GM18868 (cell line): Measurements from ENCODE around the gene FOXD2.

ENCODE experiments used
- ATAC-seq: cut with Tn5 transposase; IDR thresholded peaks from one replicate; pipeline ENCODE4 v1.9.1; 2021; ENCODE audit warnings: mild to moderate bottlenecking, moderate library complexity; ENCODE audit not compliant: unreplicated experiment

Gene FOXD2

GRCh38 chr1:47416319-47417169, 21.3 kb upstream of the FOXD2 start:
- no peak for ATAC-seq

- ATAC-seq = no peak
Measured at GRCh38 chr1:47417170-47418044, 20.4 kb upstream of the FOXD2 start.

GRCh38 chr1:47418122-47418521, 19.7 kb upstream of the FOXD2 start:
- no peak for ATAC-seq

GRCh38 chr1:47418681-47419325, 19.0 kb upstream of the FOXD2 start:
- no peak for ATAC-seq

- no peak for ATAC-seq
Measured at GRCh38 chr1:47420547-47420946, 17.3 kb upstream of the FOXD2 start.

GRCh38 chr1:47423872-47424271, 14.0 kb upstream of the FOXD2 start:
- no peak for ATAC-seq

GRCh38 chr1:47424336-47424982, 13.4 kb upstream of the FOXD2 start:
- no peak for ATAC-seq

- ATAC-seq = no peak
Measured at GRCh38 chr1:47431534-47431933, 6.3 kb upstream of the FOXD2 start.

- peak; percentile 37 for ATAC-seq
Measured at GRCh38 chr1:47432071-47433036, 5.5 kb upstream of the FOXD2 start.

- no peak for ATAC-seq
Measured at GRCh38 chr1:47433037-47433421, 4.8 kb upstream of the FOXD2 start.

GRCh38 chr1:47433477-47434050, 4.3 kb upstream of the FOXD2 start:
- ATAC-seq = no peak

GRCh38 chr1:47434051-47434842, 3.6 kb upstream of the FOXD2 start:
- ATAC-seq = no peak

GRCh38 chr1:47435506-47436303, 2.1 kb upstream of the FOXD2 start:
- ATAC-seq = no peak

GRCh38 chr1:47436304-47436978, 1.4 kb upstream of the FOXD2 start:
- peak; percentile 43 for ATAC-seq

- peak; percentile 6 for ATAC-seq
Measured at GRCh38 chr1:47436979-47437446, 831 bp upstream of the FOXD2 start.

GRCh38 chr1:47438165-47439016, 547 bp downstream of the FOXD2 start:
- no peak for ATAC-seq
